Keratinocyte (primary cell): ENCODE results near the gene PITX1. TPM values are rescaled to one million over a fixed set of nuclear protein-coding genes. Genes with fewer than 3 reads are reported as not detected.

Experiments used
- DNase-seq: peaks from one replicate; pipeline ENCODE4 v3.0.0-alpha.2; 2011; ENCODE audit warnings: low read depth, missing footprints, low spot score
- FAIRE-seq: peaks from 2 replicates; lab custom pipeline; 2011; peaks lifted over from hg19 to GRCh38; lab: Jason Lieb, UNC
- H2AFZ ChIP-seq: 2 replicates; pipeline ENCODE4 v1.6.0; 2012; ENCODE audit warnings: low read length, control low read depth, inconsistent platforms; ENCODE audit not compliant: control insufficient read depth
- H3K27ac ChIP-seq: 2 replicates; pipeline ENCODE4 v1.5.1; 2011; ENCODE audit warnings: low read length; ENCODE audit not compliant: control insufficient read depth, insufficient read depth
- H3K27me3 ChIP-seq: 3 replicates; pipeline ENCODE4 v1.6.0; 2011; ENCODE audit warnings: low read length; ENCODE audit not compliant: control insufficient read depth, insufficient read depth; ENCODE audit errors: extremely low read depth
- H3K36me3 ChIP-seq, 2 experiments: 2 replicates in 1 of 2; 3 replicates in 1 of 2; pipeline ENCODE4 v1.5.1; 2011; ENCODE audit warnings: low read length in 2 of 2, mild to moderate bottlenecking in 1 of 2; ENCODE audit not compliant: control insufficient read depth in 2 of 2, insufficient read depth in 2 of 2; ENCODE audit errors: extremely low read depth in 1 of 2
- H3K4me1 ChIP-seq: 3 replicates; pipeline ENCODE4 v1.5.1; 2011; ENCODE audit warnings: low read length; ENCODE audit not compliant: control insufficient read depth, insufficient read depth; ENCODE audit errors: extremely low read depth
- H3K4me2 ChIP-seq: 3 replicates; pipeline ENCODE4 v1.6.0; 2011; ENCODE audit warnings: low read depth, low read length; ENCODE audit not compliant: control insufficient read depth, insufficient read depth; ENCODE audit errors: extremely low read depth
- H3K4me3 ChIP-seq, 3 experiments: fragments of 200-600 bp in 1 of 3; sonication (generic) in 1 of 3; 2 replicates in 2 of 3; 3 replicates in 1 of 3; pipeline ENCODE4 v1.5.1; 2011 to 2016; ENCODE audit warnings: low read length in 3 of 3, mild to moderate bottlenecking in 3 of 3, control low read depth in 2 of 3, inconsistent platforms in 1 of 3, low read depth in 1 of 3, mixed read lengths in 1 of 3, mixed run types in 1 of 3, moderate library complexity in 1 of 3; ENCODE audit not compliant: control insufficient read depth in 2 of 3, insufficient read depth in 2 of 3; ENCODE audit errors: extremely low read depth in 1 of 3
- H3K79me2 ChIP-seq: 2 replicates; pipeline ENCODE4 v1.6.0; 2012; ENCODE audit warnings: low read length; ENCODE audit not compliant: control insufficient read depth, insufficient read depth
- H3K9ac ChIP-seq: 3 replicates; pipeline ENCODE4 v1.6.0; 2011; ENCODE audit warnings: low read length; ENCODE audit not compliant: control insufficient read depth, insufficient read depth; ENCODE audit errors: extremely low read depth
- H3K9me1 ChIP-seq: 3 replicates; pipeline ENCODE4 v1.6.0; 2011; ENCODE audit warnings: low read length; ENCODE audit not compliant: control insufficient read depth, insufficient read depth; ENCODE audit errors: extremely low read depth
- H3K9me3 ChIP-seq: 2 replicates; pipeline ENCODE4 v1.5.1; 2012; ENCODE audit warnings: low read depth, low read length; ENCODE audit not compliant: control insufficient read depth
- H4K20me1 ChIP-seq: 3 replicates; pipeline ENCODE4 v1.6.0; 2011; ENCODE audit warnings: low read length; ENCODE audit not compliant: control insufficient read depth, insufficient read depth; ENCODE audit errors: extremely low read depth
- EZH2 ChIP-seq: IDR thresholded peaks from one replicate; pipeline ENCODE4 v1.6.1; 2012; ENCODE audit warnings: inconsistent platforms, mild to moderate bottlenecking, low read length, moderate library complexity
- dilution Hi-C: fragments of 300-500 bp; cut with MboI; formaldehyde crosslinking; loops from one replicate; pipeline ENCODE4 v1.7.0; 2020; ENCODE audit warnings: low sequenced_read_pairs; ENCODE audit not compliant: extremely low pct_ligation_motif_present
- polyA plus RNA-seq, 5 experiments: library from polyadenylated mRNA; depleted of rRNA in 3 of 5; stranded (reverse) in 3 of 5; stranded (forward) in 1 of 5; unstranded in 1 of 5; fragments of >200 nt; gene quantifications; 1 replicate in 1 of 5; 2 replicates in 3 of 5; 3 replicates in 1 of 5; pipeline versions ENCODE4 v1.2.1 to v1.2.3, GENCODE V29; 2011 to 2012; ENCODE audit warnings: missing spikeins in 2 of 5, low read depth in 1 of 5, low replicate concordance in 1 of 5
- TF ChIP-seq, protein P1 (sequence below), 3 experiments: IDR thresholded peaks in 1 of 3; conservative IDR thresholded peaks in 1 of 3; optimal IDR thresholded peaks in 1 of 3; 2 replicates in 2 of 3; 3 replicates in 1 of 3; pipeline versions ENCODE3 to v1.5.1; 2011; ENCODE audit warnings: low read length in 3 of 3, mild to moderate bottlenecking in 3 of 3, moderate library complexity in 2 of 3, control low read depth in 1 of 3, inconsistent platforms in 1 of 3; ENCODE audit not compliant: insufficient read depth in 2 of 3; ENCODE audit errors: extremely low read depth in 1 of 3

PITX1 gene
- polyA plus RNA-seq, 1 donor (not counting 4 experiments of a cell fraction or from before 2014, with no cell fraction given) = 0.73 TPM

DNA sequence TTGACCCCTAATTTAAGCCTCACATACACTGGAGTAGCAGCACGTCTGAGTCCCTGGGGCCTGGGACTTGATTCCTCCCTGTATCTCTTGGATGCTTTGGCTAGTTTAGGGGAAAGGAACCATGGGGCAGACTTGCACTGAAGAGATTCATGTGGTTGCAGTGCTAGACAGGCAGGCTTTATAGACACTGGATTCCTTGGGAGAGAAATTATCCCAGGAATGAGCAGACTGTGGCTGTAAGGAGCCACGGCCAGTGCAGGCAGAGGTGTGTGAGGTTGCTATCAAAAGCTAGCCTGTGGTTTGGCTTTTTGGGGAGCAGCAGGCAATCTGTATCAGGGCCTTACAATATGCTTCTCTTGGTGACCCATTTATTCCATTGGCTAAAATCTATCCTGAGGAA, 20.5 kb upstream of the PITX1 start:
- H3K9me3 ChIP-seq = no peaks in the 10 kb centered on the region

DNA sequence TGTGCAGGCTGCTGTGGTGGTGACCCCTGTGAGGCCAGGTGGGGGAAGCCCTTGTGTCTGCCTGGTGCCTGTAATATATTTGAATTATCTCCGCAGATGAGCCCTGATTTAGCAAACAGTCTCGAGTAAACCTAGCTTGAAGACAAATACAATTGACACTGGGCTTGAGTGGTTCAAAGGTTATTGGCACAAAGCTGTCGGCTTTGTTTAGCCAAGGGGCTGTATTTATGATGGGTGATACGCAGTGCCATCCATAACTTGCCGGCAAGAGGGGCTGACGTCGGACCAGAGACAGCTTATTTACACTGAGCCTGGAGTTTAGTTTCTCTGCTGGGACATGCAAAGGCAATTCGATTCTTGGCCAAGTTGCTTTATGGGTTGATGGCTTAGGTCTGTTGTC, 20.0 kb upstream of the PITX1 start:
- H3K36me3 ChIP-seq = no peaks in the 10 kb centered on the region
- DNase-seq = no peak
- H3K79me2 ChIP-seq = no peaks in the 10 kb centered on the region
- no peak overlapping the region for H3K4me2 ChIP-seq
- no peak overlapping the region for H2AFZ ChIP-seq
- no peaks in the 10 kb centered on the region for H3K4me1 ChIP-seq
- dilution Hi-C loops = no loop called here
- no peaks in the 10 kb centered on the region for H3K9me3 ChIP-seq
- no peaks in the 10 kb centered on the region for H3K9me1 ChIP-seq
- TF ChIP-seq, protein P1, sequence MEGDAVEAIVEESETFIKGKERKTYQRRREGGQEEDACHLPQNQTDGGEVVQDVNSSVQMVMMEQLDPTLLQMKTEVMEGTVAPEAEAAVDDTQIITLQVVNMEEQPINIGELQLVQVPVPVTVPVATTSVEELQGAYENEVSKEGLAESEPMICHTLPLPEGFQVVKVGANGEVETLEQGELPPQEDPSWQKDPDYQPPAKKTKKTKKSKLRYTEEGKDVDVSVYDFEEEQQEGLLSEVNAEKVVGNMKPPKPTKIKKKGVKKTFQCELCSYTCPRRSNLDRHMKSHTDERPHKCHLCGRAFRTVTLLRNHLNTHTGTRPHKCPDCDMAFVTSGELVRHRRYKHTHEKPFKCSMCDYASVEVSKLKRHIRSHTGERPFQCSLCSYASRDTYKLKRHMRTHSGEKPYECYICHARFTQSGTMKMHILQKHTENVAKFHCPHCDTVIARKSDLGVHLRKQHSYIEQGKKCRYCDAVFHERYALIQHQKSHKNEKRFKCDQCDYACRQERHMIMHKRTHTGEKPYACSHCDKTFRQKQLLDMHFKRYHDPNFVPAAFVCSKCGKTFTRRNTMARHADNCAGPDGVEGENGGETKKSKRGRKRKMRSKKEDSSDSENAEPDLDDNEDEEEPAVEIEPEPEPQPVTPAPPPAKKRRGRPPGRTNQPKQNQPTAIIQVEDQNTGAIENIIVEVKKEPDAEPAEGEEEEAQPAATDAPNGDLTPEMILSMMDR (optimal IDR thresholded peaks at IDR 0.05 in 1 of 3, IDR thresholded peaks at IDR 0.05 in 1 of 3, conservative IDR thresholded peaks at IDR 0.05 in 1 of 3; ENCODE audit: extremely low read depth in 1 of 3, insufficient read depth in 2 of 3, low read length in 3 of 3) = no peak
- H3K27ac ChIP-seq = no peak overlapping the region
- no peaks in the 10 kb centered on the region for H4K20me1 ChIP-seq
- H3K9ac ChIP-seq = no peak overlapping the region
- H3K27me3 ChIP-seq = peaks cover 78% of the 10 kb centered on the region
- no peak for FAIRE-seq
- H3K4me3 ChIP-seq = no peak overlapping the region

More for the DNA sequence above, 20.5 kb upstream of the PITX1 start:
- Histone ChIP-seq H4K20me1 (no peaks in the 10 kb centered on the region), H3K4me3 (no peak overlapping the region), H3K79me2 (no peaks in the 10 kb centered on the region), H3K27me3 (peaks cover 76% of the 10 kb centered on the region), H3K4me2 (no peak overlapping the region), H2AFZ (no peak overlapping the region), H3K9me1 (no peaks in the 10 kb centered on the region), H3K9ac (no peak overlapping the region), H3K36me3 (no peaks in the 10 kb centered on the region), H3K27ac (no peak overlapping the region), H3K4me1 (no peaks in the 10 kb centered on the region)
- no peak for FAIRE-seq
- DNase-seq = no peak
- dilution Hi-C loops = no loop called here
- TF ChIP-seq, protein P1 (optimal IDR thresholded peaks at IDR 0.05 in 1 of 3, IDR thresholded peaks at IDR 0.05 in 1 of 3, conservative IDR thresholded peaks at IDR 0.05 in 1 of 3; ENCODE audit: extremely low read depth in 1 of 3, insufficient read depth in 2 of 3, low read length in 3 of 3) = no peak
- no peak for TF ChIP-seq EZH2
